ENCODE measurements around the gene KIAA1549.
A peak's percentile ranks its signal among the peaks of the same experiment; 100 is the strongest.

The KIAA1549 gene

GRCh38 chr7:138878856-138879255 is 102.3 kb downstream of the KIAA1549 start:
- no peak for DNase-seq

- no peak for DNase-seq
Observed at GRCh38 chr7:138878051-138878450, 103.1 kb downstream of the KIAA1549 start.

- no peak for DNase-seq
Observed at GRCh38 chr7:138876326-138876725, 104.9 kb downstream of the KIAA1549 start.

- peak; percentile 65 for DNase-seq
Observed at GRCh38 chr7:138875794-138876193, 105.4 kb downstream of the KIAA1549 start.

GRCh38 chr7:138873220-138873892 is 107.8 kb downstream of the KIAA1549 start:
- DNase-seq: no peak

- DNase-seq: no peak
Observed at GRCh38 chr7:138872576-138872975, 108.6 kb downstream of the KIAA1549 start.

GRCh38 chr7:138871814-138872090 is 109.4 kb downstream of the KIAA1549 start:
- no peak for DNase-seq

GRCh38 chr7:138871065-138871813 is 110.0 kb downstream of the KIAA1549 start:
- DNase-seq: no peak

GRCh38 chr7:138869353-138869752 is 111.8 kb downstream of the KIAA1549 start:
- DNase-seq: no peak

- DNase-seq: no peak
Observed at GRCh38 chr7:138868711-138869110, 112.5 kb downstream of the KIAA1549 start.

GRCh38 chr7:138867744-138868143 is 113.4 kb downstream of the KIAA1549 start:
- no peak for DNase-seq

GRCh38 chr7:138866353-138866752 is 114.8 kb downstream of the KIAA1549 start:
- no peak for DNase-seq

GRCh38 chr7:138865843-138866242 is 115.3 kb downstream of the KIAA1549 start:
- DNase-seq: peak; percentile 50

- no peak for DNase-seq
Observed at GRCh38 chr7:138864667-138865066, 116.5 kb downstream of the KIAA1549 start.

GRCh38 chr7:138863931-138864330 is 117.3 kb downstream of the KIAA1549 start:
- no peak for DNase-seq

- no peak for DNase-seq
Observed at GRCh38 chr7:138861051-138861450, 120.1 kb downstream of the KIAA1549 start.

GRCh38 chr7:138857728-138858127 is 123.5 kb downstream of the KIAA1549 start:
- no peak for DNase-seq

GRCh38 chr7:138854115-138854645 is 127.0 kb downstream of the KIAA1549 start:
- DNase-seq: no peak

- DNase-seq: no peak
Observed at GRCh38 chr7:138853448-138853847, 127.7 kb downstream of the KIAA1549 start.

GRCh38 chr7:138852469-138852868 is 128.7 kb downstream of the KIAA1549 start:
- no peak for DNase-seq

- no peak for DNase-seq
Observed at GRCh38 chr7:138849701-138850100, 131.5 kb downstream of the KIAA1549 start.

- no peak for DNase-seq
Observed at GRCh38 chr7:138848056-138848980, 132.9 kb downstream of the KIAA1549 start.

GRCh38 chr7:138845711-138846110 is 135.5 kb downstream of the KIAA1549 start:
- DNase-seq: no peak
